BLaER1 (cell line): Measurements from ENCODE around the gene CECR2.

Experiments used
- H3K27ac ChIP-seq: shearing (Covaris generic); formaldehyde crosslinking; 2 replicates; pipeline ENCODE4 v1.8.1; 2022
- H3K27me3 ChIP-seq: shearing (Covaris generic); formaldehyde crosslinking; 2 replicates; pipeline ENCODE4 v1.8.1; 2022
- H3K36me3 ChIP-seq: shearing (Covaris generic); formaldehyde crosslinking; 2 replicates; pipeline ENCODE4 v1.8.1; 2022
- H3K4me1 ChIP-seq: shearing (Covaris generic); formaldehyde crosslinking; 2 replicates; pipeline ENCODE4 v1.8.1; 2022
- H3K4me2 ChIP-seq: shearing (Covaris generic); formaldehyde crosslinking; 2 replicates; pipeline ENCODE4 v1.8.1; 2022
- H3K4me3 ChIP-seq: shearing (Covaris generic); formaldehyde crosslinking; 2 replicates; pipeline ENCODE4 v1.8.1; 2022
- H3K9ac ChIP-seq: shearing (Covaris generic); formaldehyde crosslinking; 2 replicates; pipeline ENCODE4 v1.8.1; 2022
- H3K9me3 ChIP-seq: shearing (Covaris generic); formaldehyde crosslinking; 2 replicates; pipeline ENCODE4 v1.8.1; 2022
- H4K20me1 ChIP-seq: shearing (Covaris generic); formaldehyde crosslinking; 2 replicates; pipeline ENCODE4 v1.8.1; 2022
- Cebpa-rat ChIP-seq: shearing (Covaris generic); IDR thresholded peaks from 2 replicates; pipeline ENCODE4 v1.8.1; 2022

The CECR2 gene

DNA sequence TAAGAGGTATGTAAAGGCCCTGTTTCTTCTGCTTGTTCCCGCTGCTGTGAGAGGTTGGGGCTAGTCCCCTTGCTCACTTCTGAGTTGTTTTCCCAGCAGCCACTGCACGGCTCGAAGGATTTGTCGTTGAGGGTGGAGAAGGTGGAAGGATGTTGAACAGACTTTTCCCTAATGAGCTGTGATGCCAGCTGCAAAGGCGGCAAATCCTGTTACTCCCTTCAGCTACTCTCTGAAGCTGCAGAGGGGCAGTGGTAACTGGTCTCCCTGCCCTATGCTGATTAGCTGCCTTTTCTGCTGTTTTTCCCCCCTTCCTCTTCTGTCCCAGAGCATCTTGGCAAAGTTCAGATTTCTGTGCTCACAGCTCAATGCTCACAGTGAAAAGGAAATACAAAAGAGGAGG lies 103.7 kb downstream of the CECR2 start:
- H3K9me3 ChIP-seq, result no peaks in the 10 kb centered on the region
- peaks cover 18% of the 10 kb centered on the region for H3K4me1 ChIP-seq
- H4K20me1 ChIP-seq, result no peaks in the 10 kb centered on the region
- H3K27ac ChIP-seq, result no peak overlapping the region
- no peaks in the 10 kb centered on the region for H3K36me3 ChIP-seq
- no peak for TF ChIP-seq Cebpa-rat
- no peak overlapping the region for H3K4me2 ChIP-seq
- no peaks in the 10 kb centered on the region for H3K27me3 ChIP-seq
- H3K9ac ChIP-seq, result no peak overlapping the region
- no peak overlapping the region for H3K4me3 ChIP-seq

DNA sequence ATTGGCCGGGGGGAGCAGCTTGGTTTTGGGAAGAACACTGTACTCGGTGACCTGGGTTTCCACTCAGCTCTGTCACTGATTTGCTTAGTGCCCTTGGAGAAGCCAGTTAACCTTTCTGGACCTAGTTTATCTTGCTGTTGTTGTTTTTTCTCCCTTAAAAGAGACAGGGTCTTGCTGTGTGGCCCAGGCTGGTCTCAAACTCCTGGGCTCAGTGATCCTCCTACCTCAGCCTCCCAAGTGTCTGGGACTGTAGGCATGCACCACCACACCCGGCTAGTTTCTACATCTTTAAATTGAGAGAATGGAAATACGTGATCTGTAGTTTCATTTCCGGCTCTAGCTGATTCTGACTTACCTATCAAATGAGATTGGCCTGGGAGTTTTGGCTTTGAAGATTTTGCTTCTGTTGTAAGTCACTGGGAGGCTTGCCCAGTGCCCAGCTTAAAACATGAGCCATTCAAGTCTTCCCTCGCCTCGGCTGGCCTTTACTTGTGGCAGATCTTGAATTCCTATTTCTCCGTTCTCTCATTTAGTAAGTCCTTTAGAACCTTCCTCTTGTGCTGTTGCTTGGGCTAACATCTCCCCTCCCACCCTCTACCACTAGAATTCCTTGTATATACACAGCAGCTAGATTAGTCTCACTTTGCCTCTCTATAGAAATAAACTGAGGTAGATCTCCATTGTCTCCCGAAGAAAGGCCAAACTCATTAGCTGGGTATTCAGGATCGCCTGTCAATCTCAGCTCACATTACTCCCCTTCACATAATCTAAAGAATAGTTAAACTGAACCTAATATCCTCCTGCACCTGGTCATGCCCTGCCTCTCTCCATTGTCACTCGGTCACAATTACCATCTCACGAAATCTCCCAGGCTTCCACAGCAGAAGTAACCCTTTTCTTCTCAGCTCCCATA lies 106.3 kb downstream of the CECR2 start:
- Histone ChIP-seq H3K4me3 (no peak overlapping the region), H3K27ac (no peak overlapping the region), H3K4me1 (peaks cover 24% of the 10 kb centered on the region), H3K9me3 (no peaks in the 10 kb centered on the region), H3K4me2 (no peak overlapping the region), H4K20me1 (no peaks in the 10 kb centered on the region), H3K9ac (no peak overlapping the region), H3K27me3 (no peaks in the 10 kb centered on the region), H3K36me3 (no peaks in the 10 kb centered on the region)
- TF ChIP-seq Cebpa-rat, result no peak

DNA sequence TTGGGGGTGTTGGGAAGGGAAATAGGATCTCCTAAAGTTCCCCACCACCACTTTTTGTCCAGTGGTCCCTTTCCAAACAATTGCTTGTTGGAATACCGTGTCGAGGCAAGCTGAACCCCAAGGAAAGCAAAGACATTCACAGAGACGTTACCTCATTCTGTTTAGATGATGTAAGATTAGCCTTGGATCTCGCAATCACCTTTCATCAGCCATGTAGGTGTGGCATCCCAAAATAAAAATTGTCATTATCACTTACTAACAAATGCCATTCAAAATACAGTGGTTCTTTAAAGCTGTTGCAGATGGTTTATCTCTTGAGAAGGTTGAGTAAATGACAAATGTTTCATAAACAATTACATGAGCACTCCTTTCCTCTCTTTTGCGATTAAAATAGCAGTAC lies 107.6 kb downstream of the CECR2 start:
- H4K20me1 ChIP-seq, result no peaks in the 10 kb centered on the region
- peak overlapping the region; percentile 66; the same call in 1 of the 2 replicates for H3K27ac ChIP-seq
- H3K9ac ChIP-seq, result peak overlapping the region; percentile 57; the same call in 1 of the 2 replicates
- no peaks in the 10 kb centered on the region for H3K9me3 ChIP-seq
- H3K4me3 ChIP-seq, result peak overlapping the region; percentile 47
- H3K4me2 ChIP-seq, result peak overlapping the region; percentile 80
- TF ChIP-seq Cebpa-rat, result no peak; the same call in 1 of the 2 replicates
- H3K4me1 ChIP-seq, result peaks cover 24% of the 10 kb centered on the region
- no peaks in the 10 kb centered on the region for H3K36me3 ChIP-seq
- H3K27me3 ChIP-seq, result no peaks in the 10 kb centered on the region

DNA sequence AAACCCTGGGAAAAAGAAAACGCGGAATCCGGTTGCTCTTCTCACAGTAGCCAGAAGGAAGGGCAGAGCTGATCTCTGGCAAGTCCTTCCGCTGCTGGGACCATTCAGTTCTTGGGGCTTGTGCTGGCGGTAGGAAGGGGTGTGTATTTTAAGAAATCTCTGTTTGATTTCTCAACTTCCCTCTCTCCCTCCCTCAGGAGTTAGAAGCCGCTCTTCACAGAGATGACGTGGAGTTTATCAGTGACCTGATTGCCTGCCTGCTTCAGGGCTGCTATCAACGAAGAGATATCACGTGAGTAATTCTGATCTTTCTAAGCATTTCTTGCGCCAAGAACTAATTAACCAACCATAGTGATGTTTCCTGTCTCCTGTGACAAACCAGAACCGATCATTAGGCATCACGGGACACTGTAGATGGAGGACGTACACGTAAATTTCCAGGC lies 108.2 kb downstream of the CECR2 start:
- peak overlapping the region; percentile 66; the same call in 1 of the 2 replicates for H3K27ac ChIP-seq
- H3K9me3 ChIP-seq, result no peaks in the 10 kb centered on the region
- peak; percentile 76 for TF ChIP-seq Cebpa-rat
- no peaks in the 10 kb centered on the region for H4K20me1 ChIP-seq
- H3K4me2 ChIP-seq, result peak overlapping the region; percentile 80
- no peaks in the 10 kb centered on the region for H3K27me3 ChIP-seq
- H3K4me1 ChIP-seq, result peaks cover 24% of the 10 kb centered on the region
- H3K9ac ChIP-seq, result peak overlapping the region; percentile 57
- H3K36me3 ChIP-seq, result no peaks in the 10 kb centered on the region
- peak overlapping the region; percentile 47 for H3K4me3 ChIP-seq

DNA sequence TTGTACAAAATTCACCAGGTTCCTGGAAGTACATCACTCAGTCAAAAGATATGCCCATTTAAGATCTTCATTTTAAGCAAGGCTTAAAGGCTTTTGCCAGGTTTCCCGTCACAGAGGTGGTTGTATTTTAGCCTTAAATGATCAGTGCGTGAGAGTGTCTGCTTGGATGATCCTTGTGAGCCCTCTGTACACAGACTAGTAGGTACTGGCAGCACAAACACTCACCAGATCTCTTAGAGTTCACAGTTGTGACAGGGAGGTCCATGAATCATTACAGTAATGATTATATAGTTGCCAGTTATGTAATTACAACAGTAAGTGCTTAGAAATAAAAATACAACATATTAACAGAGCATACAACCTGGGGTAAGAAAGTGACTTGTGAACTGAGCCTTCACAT lies 109.9 kb downstream of the CECR2 start:
- no peaks in the 10 kb centered on the region for H3K27me3 ChIP-seq
- no peaks in the 10 kb centered on the region for H3K9me3 ChIP-seq

DNA sequence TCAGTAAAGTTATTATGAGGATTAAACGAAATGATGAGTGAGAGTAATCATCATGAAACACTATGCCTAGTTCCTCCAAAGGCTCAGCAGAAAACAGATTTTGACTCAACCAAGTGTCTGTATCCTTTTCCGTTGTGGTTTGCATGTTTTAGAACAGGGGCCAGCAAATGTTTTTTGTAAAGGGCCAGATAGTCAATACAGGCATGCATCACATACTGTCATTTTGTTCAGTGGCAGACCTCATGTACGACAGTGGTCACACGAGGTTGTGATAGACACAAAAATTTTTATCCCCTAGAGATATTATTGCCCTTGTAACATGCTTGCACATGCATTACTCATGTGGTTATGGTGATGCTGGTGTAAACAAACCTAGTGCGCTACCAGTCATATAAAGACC lies 112.2 kb downstream of the CECR2 start:
- Histone ChIP-seq H3K27me3 (no peaks in the 10 kb centered on the region), H3K9ac (no peak overlapping the region), H3K4me3 (no peak overlapping the region), H3K27ac (no peak overlapping the region), H3K4me2 (no peak overlapping the region), H4K20me1 (no peaks in the 10 kb centered on the region), H3K36me3 (no peaks in the 10 kb centered on the region), H3K9me3 (no peaks in the 10 kb centered on the region), H3K4me1 (peaks cover 31% of the 10 kb centered on the region)
- TF ChIP-seq Cebpa-rat, result no peak

More for the DNA sequence above, 109.9 kb downstream of the CECR2 start:
- H3K4me3 ChIP-seq, result no peak overlapping the region
- no peak overlapping the region for H3K4me2 ChIP-seq
- H3K9ac ChIP-seq, result no peak overlapping the region
- no peaks in the 10 kb centered on the region for H4K20me1 ChIP-seq
- TF ChIP-seq Cebpa-rat, result no peak
- H3K4me1 ChIP-seq, result peaks cover 29% of the 10 kb centered on the region
- no peak overlapping the region for H3K27ac ChIP-seq
- H3K36me3 ChIP-seq, result no peaks in the 10 kb centered on the region

DNA sequence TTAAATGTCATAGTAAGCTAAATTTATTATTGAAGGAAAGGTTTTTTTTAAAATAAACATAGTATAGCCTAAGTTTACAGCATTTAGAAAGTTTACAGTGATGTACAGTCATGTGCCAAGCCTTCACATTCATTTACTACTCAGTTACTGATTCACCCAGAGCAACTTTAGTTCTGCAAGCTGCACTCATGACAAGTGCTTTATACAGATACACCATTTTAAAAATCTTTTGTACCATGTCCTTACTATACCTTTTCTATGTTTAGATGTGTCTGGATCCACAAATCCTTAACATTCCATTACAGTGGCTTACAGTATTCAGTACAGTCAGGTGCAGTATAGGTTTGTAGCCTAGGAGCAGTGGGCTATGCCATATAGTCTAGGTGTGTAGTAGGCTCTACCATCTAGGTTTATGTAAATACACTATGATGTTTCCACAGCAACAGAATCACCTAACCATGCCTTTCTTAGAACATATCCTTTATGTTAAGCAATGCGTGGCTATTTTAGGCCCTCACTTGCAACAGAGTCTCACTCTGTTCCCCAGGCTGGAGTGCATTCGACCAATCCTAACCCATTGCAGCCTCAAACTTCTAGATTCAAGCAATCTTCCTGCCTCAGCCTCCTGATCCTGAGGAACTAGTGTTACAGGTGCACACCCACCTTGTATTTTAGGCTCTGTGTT lies 114.6 kb downstream of the CECR2 start:
- no peak for TF ChIP-seq Cebpa-rat
- no peaks in the 10 kb centered on the region for H4K20me1 ChIP-seq
- no peak overlapping the region for H3K27ac ChIP-seq
- no peak overlapping the region for H3K9ac ChIP-seq
- peaks cover 14% of the 10 kb centered on the region for H3K4me1 ChIP-seq
- H3K27me3 ChIP-seq, result no peaks in the 10 kb centered on the region
- no peaks in the 10 kb centered on the region for H3K9me3 ChIP-seq
- no peaks in the 10 kb centered on the region for H3K36me3 ChIP-seq
- H3K4me3 ChIP-seq, result no peak overlapping the region
- peak overlapping the region; percentile 31; the same call in 1 of the 2 replicates for H3K4me2 ChIP-seq

DNA sequence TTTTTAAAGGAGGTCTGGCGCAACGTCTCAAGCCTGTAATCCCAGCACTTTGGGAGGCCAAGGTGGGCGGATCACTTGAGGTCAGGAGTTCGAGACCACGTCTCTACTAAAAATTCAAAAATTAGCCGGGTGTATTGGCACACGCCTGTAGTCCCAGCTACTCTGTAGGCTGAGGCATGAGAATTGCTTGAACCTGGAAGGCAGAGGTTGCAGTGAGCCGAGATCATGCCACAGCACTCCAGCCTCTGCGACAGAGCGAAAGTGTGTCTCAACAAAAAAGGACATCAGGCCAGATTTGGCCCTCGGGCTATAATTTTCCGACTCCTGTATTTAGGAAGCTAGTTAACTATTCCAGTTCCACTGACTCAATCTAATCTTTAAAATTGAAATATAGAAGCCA lies 115.3 kb downstream of the CECR2 start:
- no peak overlapping the region for H3K9ac ChIP-seq
- no peaks in the 10 kb centered on the region for H4K20me1 ChIP-seq
- H3K4me1 ChIP-seq, result peaks cover 21% of the 10 kb centered on the region
- no peaks in the 10 kb centered on the region for H3K36me3 ChIP-seq
- no peaks in the 10 kb centered on the region for H3K9me3 ChIP-seq
- H3K4me2 ChIP-seq, result no peak overlapping the region
- H3K4me3 ChIP-seq, result no peak overlapping the region
- no peak for TF ChIP-seq Cebpa-rat
- no peaks in the 10 kb centered on the region for H3K27me3 ChIP-seq
- no peak overlapping the region for H3K27ac ChIP-seq

DNA sequence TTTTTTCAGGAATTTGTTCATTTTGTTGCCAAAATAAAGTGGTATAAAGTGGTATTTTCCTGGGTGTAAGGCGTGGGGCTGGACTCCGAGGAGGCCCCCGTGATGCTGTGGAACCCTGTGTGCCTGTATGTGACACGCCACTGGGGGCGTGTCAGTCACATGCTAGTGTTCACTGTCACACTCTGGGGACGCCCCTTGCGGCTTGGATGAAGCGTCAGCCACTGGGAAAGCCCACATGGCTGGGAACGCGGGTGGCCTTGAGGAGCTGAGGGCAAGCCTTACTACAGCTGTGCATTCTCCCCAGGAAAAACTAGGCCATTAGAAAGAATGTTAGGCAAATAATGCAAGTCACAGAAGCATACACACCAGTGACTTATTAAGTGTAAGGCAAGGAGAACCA lies 117.1 kb downstream of the CECR2 start:
- no peaks in the 10 kb centered on the region for H3K27me3 ChIP-seq
- no peaks in the 10 kb centered on the region for H3K9me3 ChIP-seq
- H3K36me3 ChIP-seq, result no peaks in the 10 kb centered on the region
- no peak overlapping the region for H3K4me3 ChIP-seq
- H3K4me1 ChIP-seq, result peaks cover 21% of the 10 kb centered on the region
- TF ChIP-seq Cebpa-rat, result no peak
- no peak overlapping the region for H3K9ac ChIP-seq
- H3K4me2 ChIP-seq, result no peak overlapping the region
- no peaks in the 10 kb centered on the region for H4K20me1 ChIP-seq
- H3K27ac ChIP-seq, result no peak overlapping the region

DNA sequence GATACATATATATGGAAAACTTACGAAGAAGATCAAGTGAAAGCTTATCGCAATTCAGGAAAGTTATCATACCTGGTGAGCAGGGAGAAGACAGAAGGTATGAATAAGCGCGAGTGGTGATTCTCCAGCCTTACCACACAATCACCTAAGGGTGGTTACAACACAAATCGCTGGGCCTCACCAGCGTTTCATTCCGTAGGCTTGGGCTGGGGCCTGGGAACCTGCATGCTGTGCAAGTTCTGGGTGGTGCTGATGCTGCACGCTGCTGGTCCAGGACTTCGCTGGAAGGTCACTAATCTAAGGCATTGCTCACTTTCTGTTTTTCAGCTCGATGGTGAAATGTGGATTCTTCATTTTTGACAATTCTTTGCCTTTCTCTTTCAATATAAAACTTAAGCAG lies 117.5 kb downstream of the CECR2 start:
- H3K4me2 ChIP-seq, result no peak overlapping the region

More for the DNA sequence above, 117.5 kb downstream of the CECR2 start:
- no peaks in the 10 kb centered on the region for H3K9me3 ChIP-seq
- no peaks in the 10 kb centered on the region for H4K20me1 ChIP-seq
- peaks cover 21% of the 10 kb centered on the region for H3K4me1 ChIP-seq
- H3K27me3 ChIP-seq, result no peaks in the 10 kb centered on the region
- no peak overlapping the region for H3K4me3 ChIP-seq
- no peaks in the 10 kb centered on the region for H3K36me3 ChIP-seq
- H3K27ac ChIP-seq, result no peak overlapping the region
- TF ChIP-seq Cebpa-rat, result no peak
- H3K9ac ChIP-seq, result no peak overlapping the region
